Neural crest cell (in vitro differentiated cells): ENCODE results near the gene SYTL3. TPM values are rescaled to one million over a fixed set of nuclear protein-coding genes. Genes with fewer than 3 reads are reported as not detected.
A peak's percentile ranks its signal among the peaks of the same experiment; 100 is the strongest.

Experiments used
- DNase-seq: peaks from one replicate; pipeline ENCODE4 v3.0.0; 2021; ENCODE audit warnings: low read depth, mixed read lengths, low spot score
- H3K27ac Mint-ChIP-seq: one replicate; pipeline ENCODE4 v1.8.0; 2021; ENCODE audit warnings: mild to moderate bottlenecking, mixed read lengths; ENCODE audit not compliant: unreplicated experiment
- H3K27me3 Mint-ChIP-seq: 2 replicates; pipeline ENCODE4 v1.8.0; 2021; ENCODE audit warnings: low read depth, mild to moderate bottlenecking, mixed read lengths
- H3K36me3 Mint-ChIP-seq: 2 replicates; pipeline ENCODE4 v1.8.0; 2021; ENCODE audit warnings: low read depth, mild to moderate bottlenecking, mixed read lengths
- H3K4me1 Mint-ChIP-seq: 2 replicates; pipeline ENCODE4 v1.8.0; 2021; ENCODE audit warnings: mixed read lengths
- H3K4me3 Mint-ChIP-seq: one replicate; pipeline ENCODE4 v1.8.0; 2021; ENCODE audit warnings: mild to moderate bottlenecking, mixed read lengths
- H3K9me3 Mint-ChIP-seq: 2 replicates; pipeline ENCODE4 v1.8.0; 2021; ENCODE audit warnings: mixed read lengths
- CTCF ChIP-seq: fragments of 200-600 bp; sonication (generic); conservative IDR thresholded peaks from 2 replicates; pipeline ENCODE4 v1.5.0; 2021; ENCODE audit warnings: antibody characterized with exemption, mild to moderate bottlenecking
- total RNA-seq: library from RNA; stranded (reverse); gene quantifications from 2 replicates; pipeline ENCODE4 v1.2.1, GENCODE V29; 2021

Gene SYTL3
- total RNA-seq, 1 donor from 2014 or later, result 0.28 TPM

- H3K27me3 Mint-ChIP-seq, result no peaks in the 10 kb centered on the region
- TF ChIP-seq CTCF, result no peak
- no peak overlapping the region for H3K4me3 Mint-ChIP-seq
- H3K9me3 Mint-ChIP-seq, result no peaks in the 10 kb centered on the region
- DNase-seq, result no peak
- H3K4me1 Mint-ChIP-seq, result peaks cover 24% of the 10 kb centered on the region
- peaks cover 35% of the 10 kb centered on the region for H3K36me3 Mint-ChIP-seq
- no peak overlapping the region for H3K27ac Mint-ChIP-seq
These were observed 123.1 kb downstream of the SYTL3 start for GRCh38 chr6:158772851-158773371.

GRCh38 chr6:158773581-158774449, 124.0 kb downstream of the SYTL3 start:
- TF ChIP-seq CTCF, result no peak
- Mint-ChIP-seq H3K9me3 (no peaks in the 10 kb centered on the region), H3K4me3 (no peak overlapping the region), H3K36me3 (peaks cover 38% of the 10 kb centered on the region), H3K4me1 (peaks cover 24% of the 10 kb centered on the region), H3K27me3 (no peaks in the 10 kb centered on the region), H3K27ac (peak overlapping the region; percentile 50)
- no peak for DNase-seq

- Mint-ChIP-seq H3K27me3 (no peaks in the 10 kb centered on the region), H3K36me3 (peaks cover 39% of the 10 kb centered on the region), H3K4me1 (peaks cover 24% of the 10 kb centered on the region), H3K27ac (no peak overlapping the region), H3K9me3 (no peaks in the 10 kb centered on the region), H3K4me3 (no peak overlapping the region)
- no peak for DNase-seq
- TF ChIP-seq CTCF, result no peak
These were observed 125.0 kb downstream of the SYTL3 start for GRCh38 chr6:158774717-158775449.

- peaks cover 40% of the 10 kb centered on the region for H3K36me3 Mint-ChIP-seq
- peaks cover 19% of the 10 kb centered on the region for H3K4me1 Mint-ChIP-seq
- TF ChIP-seq CTCF, result no peak
- DNase-seq, result no peak
- H3K9me3 Mint-ChIP-seq, result no peaks in the 10 kb centered on the region
- no peaks in the 10 kb centered on the region for H3K27me3 Mint-ChIP-seq
- H3K4me3 Mint-ChIP-seq, result no peak overlapping the region
- H3K27ac Mint-ChIP-seq, result no peak overlapping the region
These were observed 126.0 kb downstream of the SYTL3 start for GRCh38 chr6:158775832-158776231.

GRCh38 chr6:158776737-158777136, 126.9 kb downstream of the SYTL3 start:
- Mint-ChIP-seq H3K9me3 (no peaks in the 10 kb centered on the region), H3K27ac (peak overlapping the region; percentile 31), H3K4me1 (peaks cover 13% of the 10 kb centered on the region), H3K4me3 (no peak overlapping the region), H3K36me3 (peaks cover 38% of the 10 kb centered on the region), H3K27me3 (no peaks in the 10 kb centered on the region)
- DNase-seq, result no peak
- no peak for TF ChIP-seq CTCF
